Breast epithelium (tissue), 3 donors: ENCODE results near the gene MTR.

Source experiments
- POLR2A ChIP-seq: fragments of 450-650 bp; IDR thresholded peaks from one replicate; pipeline ENCODE4 v1.6.1; 2016; ENCODE audit warnings: antibody characterized with exemption, mild to moderate bottlenecking, moderate library complexity
- TF ChIP-seq, protein P1 (sequence below), 3 donors: fragments of 450-650 bp; IDR thresholded peaks; one replicate each; pipeline ENCODE4 v1.5.1; 2016 to 2017; ENCODE audit warnings: antibody characterized with exemption in 3 of 3, mild to moderate bottlenecking in 3 of 3, moderate library complexity in 3 of 3

GRCh38 chr1:236754525-236755210 is 40.4 kb upstream of the MTR start:
- TF ChIP-seq, protein P1, sequence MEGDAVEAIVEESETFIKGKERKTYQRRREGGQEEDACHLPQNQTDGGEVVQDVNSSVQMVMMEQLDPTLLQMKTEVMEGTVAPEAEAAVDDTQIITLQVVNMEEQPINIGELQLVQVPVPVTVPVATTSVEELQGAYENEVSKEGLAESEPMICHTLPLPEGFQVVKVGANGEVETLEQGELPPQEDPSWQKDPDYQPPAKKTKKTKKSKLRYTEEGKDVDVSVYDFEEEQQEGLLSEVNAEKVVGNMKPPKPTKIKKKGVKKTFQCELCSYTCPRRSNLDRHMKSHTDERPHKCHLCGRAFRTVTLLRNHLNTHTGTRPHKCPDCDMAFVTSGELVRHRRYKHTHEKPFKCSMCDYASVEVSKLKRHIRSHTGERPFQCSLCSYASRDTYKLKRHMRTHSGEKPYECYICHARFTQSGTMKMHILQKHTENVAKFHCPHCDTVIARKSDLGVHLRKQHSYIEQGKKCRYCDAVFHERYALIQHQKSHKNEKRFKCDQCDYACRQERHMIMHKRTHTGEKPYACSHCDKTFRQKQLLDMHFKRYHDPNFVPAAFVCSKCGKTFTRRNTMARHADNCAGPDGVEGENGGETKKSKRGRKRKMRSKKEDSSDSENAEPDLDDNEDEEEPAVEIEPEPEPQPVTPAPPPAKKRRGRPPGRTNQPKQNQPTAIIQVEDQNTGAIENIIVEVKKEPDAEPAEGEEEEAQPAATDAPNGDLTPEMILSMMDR (IDR thresholded peaks at IDR 0.05), result no peak
- TF ChIP-seq POLR2A, result no peak
